ENCODE measurements around the gene FAU. TPM values are rescaled to one million over a fixed set of nuclear protein-coding genes. Genes with fewer than 3 reads are reported as not detected.

Gene FAU
- total and polyA plus RNA-seq, 2 of the 13 experiments (the other 11 are each of a cell fraction or from before 2014, with no cell fraction given), result 374 to 869 TPM

DNA sequence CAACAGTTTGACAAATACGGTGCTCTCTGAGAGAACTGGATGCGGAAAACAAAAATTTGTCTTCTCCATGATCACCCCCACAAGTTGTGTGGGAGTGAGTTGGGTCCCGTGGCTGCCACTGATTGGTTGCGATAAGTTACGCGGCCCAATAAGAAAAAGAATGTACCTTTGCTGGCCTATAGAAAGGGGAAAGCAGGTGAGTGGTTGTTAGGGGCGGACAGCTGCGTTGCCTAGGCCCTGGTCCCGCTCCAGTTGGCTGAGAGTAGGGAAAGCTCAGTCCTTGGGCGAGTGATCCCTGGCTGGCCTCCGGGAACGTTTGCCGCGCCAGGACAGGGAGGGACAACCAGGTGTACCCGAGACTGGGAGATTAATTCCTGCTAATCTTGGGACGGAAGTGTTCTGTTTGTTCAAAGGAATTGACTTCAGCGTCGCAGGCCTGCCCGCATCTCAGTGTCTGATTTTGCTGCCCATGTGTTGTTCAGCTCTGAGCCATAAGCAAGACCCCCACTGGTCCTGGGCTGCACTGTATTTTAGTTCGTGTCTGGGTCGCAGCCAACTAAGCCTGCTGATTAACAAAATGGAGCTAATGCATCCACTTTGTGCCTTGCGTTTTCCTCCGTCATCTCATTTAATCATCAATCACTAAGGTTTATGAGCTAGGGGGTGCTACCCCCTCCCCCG is 13.2 kb upstream of the FAU start (continued):
- TF ChIP-seq, protein P1, sequence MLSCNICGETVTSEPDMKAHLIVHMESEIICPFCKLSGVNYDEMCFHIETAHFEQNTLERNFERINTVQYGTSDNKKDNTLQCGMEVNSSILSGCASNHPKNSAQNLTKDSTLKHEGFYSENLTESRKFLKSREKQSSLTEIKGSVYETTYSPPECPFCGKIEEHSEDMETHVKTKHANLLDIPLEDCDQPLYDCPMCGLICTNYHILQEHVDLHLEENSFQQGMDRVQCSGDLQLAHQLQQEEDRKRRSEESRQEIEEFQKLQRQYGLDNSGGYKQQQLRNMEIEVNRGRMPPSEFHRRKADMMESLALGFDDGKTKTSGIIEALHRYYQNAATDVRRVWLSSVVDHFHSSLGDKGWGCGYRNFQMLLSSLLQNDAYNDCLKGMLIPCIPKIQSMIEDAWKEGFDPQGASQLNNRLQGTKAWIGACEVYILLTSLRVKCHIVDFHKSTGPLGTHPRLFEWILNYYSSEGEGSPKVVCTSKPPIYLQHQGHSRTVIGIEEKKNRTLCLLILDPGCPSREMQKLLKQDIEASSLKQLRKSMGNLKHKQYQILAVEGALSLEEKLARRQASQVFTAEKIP (CRISPR knock-in tag; IDR thresholded peaks at IDR 0.05; ENCODE audit: borderline replicate concordance), result no peak
- TF ChIP-seq GATAD2A (CRISPR knock-in tag; IDR thresholded peaks at IDR 0.05) (no peak), PHF20 (CRISPR knock-in tag; IDR thresholded peaks at IDR 0.05) (peak; percentile 36; the same call in 1 of the 2 replicates), ESRRA (CRISPR knock-in tag; IDR thresholded peaks at IDR 0.05; ENCODE audit: low read depth) (no peak; the same call in 1 of the 2 replicates), ZNF761 (CRISPR knock-in tag; conservative IDR thresholded peaks at IDR 0.05) (no peak), SRSF4 (IDR thresholded peaks at IDR 0.05; ENCODE audit: low read depth, low read length, poor library complexity, severe bottlenecking) (no peak), GATA4 (IDR thresholded peaks at IDR 0.05; ENCODE audit: borderline replicate concordance, low read depth) (peak; percentile 54), ZBTB38 (CRISPR knock-in tag; IDR thresholded peaks at IDR 0.05) (no peak), ATAD3A (CRISPR knock-in tag; IDR thresholded peaks at IDR 0.05) (no peak), IRF2 (CRISPR knock-in tag; IDR thresholded peaks at IDR 0.05) (peak; percentile 13; the same call in 1 of the 2 replicates), DPF2 (CRISPR knock-in tag; IDR thresholded peaks at IDR 0.05; ENCODE audit: borderline replicate concordance, low read depth) (no peak)
- TF ChIP-seq, protein P2, sequence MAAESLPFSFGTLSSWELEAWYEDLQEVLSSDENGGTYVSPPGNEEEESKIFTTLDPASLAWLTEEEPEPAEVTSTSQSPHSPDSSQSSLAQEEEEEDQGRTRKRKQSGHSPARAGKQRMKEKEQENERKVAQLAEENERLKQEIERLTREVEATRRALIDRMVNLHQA (CRISPR knock-in tag; IDR thresholded peaks at IDR 0.05), result no peak
- TF ChIP-seq, protein P3, sequence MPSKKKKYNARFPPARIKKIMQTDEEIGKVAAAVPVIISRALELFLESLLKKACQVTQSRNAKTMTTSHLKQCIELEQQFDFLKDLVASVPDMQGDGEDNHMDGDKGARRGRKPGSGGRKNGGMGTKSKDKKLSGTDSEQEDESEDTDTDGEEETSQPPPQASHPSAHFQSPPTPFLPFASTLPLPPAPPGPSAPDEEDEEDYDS (CRISPR knock-in tag; IDR thresholded peaks at IDR 0.05), result peak; percentile 91
- TF ChIP-seq, protein P4, sequence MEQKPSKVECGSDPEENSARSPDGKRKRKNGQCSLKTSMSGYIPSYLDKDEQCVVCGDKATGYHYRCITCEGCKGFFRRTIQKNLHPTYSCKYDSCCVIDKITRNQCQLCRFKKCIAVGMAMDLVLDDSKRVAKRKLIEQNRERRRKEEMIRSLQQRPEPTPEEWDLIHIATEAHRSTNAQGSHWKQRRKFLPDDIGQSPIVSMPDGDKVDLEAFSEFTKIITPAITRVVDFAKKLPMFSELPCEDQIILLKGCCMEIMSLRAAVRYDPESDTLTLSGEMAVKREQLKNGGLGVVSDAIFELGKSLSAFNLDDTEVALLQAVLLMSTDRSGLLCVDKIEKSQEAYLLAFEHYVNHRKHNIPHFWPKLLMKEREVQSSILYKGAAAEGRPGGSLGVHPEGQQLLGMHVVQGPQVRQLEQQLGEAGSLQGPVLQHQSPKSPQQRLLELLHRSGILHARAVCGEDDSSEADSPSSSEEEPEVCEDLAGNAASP (CRISPR knock-in tag; IDR thresholded peaks at IDR 0.05; ENCODE audit: borderline replicate concordance), result no peak
- TF ChIP-seq, protein P5, sequence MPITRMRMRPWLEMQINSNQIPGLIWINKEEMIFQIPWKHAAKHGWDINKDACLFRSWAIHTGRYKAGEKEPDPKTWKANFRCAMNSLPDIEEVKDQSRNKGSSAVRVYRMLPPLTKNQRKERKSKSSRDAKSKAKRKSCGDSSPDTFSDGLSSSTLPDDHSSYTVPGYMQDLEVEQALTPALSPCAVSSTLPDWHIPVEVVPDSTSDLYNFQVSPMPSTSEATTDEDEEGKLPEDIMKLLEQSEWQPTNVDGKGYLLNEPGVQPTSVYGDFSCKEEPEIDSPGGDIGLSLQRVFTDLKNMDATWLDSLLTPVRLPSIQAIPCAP (CRISPR knock-in tag; IDR thresholded peaks at IDR 0.05; ENCODE audit: low read depth), result no peak
- TF ChIP-seq, protein P6, sequence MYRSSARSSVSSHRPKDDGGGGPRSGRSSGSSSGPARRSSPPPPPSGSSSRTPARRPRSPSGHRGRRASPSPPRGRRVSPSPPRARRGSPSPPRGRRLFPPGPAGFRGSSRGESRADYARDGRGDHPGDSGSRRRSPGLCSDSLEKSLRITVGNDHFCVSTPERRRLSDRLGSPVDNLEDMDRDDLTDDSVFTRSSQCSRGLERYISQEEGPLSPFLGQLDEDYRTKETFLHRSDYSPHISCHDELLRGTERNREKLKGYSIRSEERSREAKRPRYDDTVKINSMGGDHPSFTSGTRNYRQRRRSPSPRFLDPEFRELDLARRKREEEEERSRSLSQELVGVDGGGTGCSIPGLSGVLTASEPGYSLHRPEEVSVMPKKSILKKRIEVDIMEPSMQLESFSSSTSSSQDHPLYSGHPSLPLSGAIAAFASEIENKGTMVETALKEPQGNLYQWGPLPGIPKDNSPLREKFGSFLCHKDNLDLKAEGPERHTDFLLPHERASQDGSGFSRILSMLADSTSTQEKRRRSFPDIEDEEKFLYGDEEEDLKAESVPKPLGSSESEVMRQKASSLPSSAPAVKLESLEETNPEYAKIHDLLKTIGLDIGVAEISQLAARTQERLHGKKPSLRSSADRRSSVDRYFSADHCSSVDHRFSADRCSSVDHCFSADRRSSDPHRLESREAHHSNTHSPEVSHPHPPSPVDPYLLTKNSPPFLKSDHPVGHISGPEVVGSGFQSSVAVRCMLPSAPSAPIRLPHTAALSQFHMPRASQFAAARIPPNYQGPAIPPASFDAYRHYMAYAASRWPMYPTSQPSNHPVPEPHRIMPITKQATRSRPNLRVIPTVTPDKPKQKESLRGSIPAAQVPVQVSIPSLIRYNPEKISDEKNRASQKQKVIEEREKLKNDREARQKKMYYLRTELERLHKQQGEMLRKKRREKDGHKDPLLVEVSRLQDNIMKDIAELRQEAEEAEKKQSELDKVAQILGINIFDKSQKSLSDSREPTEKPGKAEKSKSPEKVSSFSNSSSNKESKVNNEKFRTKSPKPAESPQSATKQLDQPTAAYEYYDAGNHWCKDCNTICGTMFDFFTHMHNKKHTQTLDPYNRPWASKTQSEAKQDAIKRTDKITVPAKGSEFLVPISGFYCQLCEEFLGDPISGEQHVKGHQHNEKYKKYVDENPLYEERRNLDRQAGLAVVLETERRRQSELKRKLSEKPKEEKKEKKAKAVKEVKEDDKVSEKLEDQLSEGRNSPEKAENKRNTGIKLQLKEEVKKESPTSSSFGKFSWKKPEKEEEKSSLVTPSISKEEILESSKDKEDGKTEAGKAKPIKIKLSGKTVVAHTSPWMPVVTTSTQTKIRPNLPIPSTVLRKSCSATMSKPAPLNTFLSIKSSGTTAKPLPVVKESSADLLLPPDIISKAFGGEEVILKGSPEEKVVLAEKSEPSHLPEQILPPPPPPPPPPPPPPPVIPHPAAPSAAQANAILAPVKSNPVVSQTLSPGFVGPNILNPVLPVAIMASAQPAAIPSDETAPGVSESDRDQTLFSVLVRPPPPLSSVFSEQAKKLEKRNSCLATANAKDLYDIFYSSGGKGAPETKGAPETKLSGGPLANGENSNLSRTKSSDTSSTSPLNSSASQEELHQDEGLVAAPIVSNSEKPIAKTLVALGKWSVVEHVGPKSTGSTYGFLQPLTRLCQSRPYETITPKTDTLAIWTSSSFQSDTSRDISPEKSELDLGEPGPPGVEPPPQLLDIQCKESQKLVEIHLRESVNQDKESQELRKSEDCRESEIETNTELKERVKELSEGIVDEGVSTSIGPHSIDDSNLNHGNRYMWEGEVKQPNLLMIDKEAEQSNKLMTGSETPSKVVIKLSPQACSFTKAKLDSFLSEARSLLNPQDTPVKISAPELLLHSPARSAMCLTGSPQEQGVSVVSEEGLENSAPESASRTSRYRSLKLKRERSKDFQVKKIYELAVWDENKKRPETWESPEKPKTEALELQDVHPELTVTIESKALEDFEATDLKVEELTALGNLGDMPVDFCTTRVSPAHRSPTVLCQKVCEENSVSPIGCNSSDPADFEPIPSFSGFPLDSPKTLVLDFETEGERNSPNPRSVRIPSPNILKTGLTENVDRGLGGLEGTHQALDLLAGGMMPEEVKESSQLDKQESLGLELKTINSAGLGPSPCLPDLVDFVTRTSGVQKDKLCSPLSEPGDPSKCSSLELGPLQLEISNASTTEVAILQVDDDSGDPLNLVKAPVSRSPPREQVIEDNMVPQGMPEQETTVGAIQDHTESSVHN (CRISPR knock-in tag; IDR thresholded peaks at IDR 0.05), result no peak

Data from HepG2 (cell line).